Right cardiac atrium (tissue), 5 donors: ENCODE data around the gene MEGF9. TPM values are rescaled to one million over a fixed set of nuclear protein-coding genes. Genes with fewer than 3 reads are reported as not detected.
A peak's percentile ranks its signal among the peaks of the same experiment; 100 is the strongest.
"Not testable (repeated sequence)": the region's sequence is repeated elsewhere in the genome, so short reads cannot be mapped to it uniquely, and the experiment has no call there.

Source experiments
- ATAC-seq, 2 donors: fragments of 200-7000 bp; cut with Tn5 transposase; one replicate each; pipeline versions ENCODE4 v1.8.0 to v1.9.1; 2020; ENCODE audit warnings: moderate library complexity in 2 of 2, mild to moderate bottlenecking in 1 of 2
- DNase-seq, 3 donors: peaks; one replicate each; pipeline ENCODE4 v3.0.0-alpha.2; 2020
- H3K27ac ChIP-seq: one replicate; pipeline ENCODE4 v1.5.1; 2013; ENCODE audit warnings: mild to moderate bottlenecking, low read length, control low read depth, moderate library complexity
- H3K27me3 ChIP-seq: one replicate; pipeline ENCODE4 v1.6.1; 2013; ENCODE audit not compliant: control insufficient read depth, insufficient read depth
- H3K4me1 ChIP-seq: one replicate; pipeline ENCODE4 v1.6.1; 2013; ENCODE audit warnings: low read length; ENCODE audit not compliant: control insufficient read depth, insufficient read depth
- H3K4me3 ChIP-seq: one replicate; pipeline ENCODE4 v1.5.1; 2013; ENCODE audit warnings: low read length, control low read depth
- H3K9me3 ChIP-seq: one replicate; pipeline ENCODE4 v1.6.1; 2013; ENCODE audit warnings: low read length; ENCODE audit not compliant: control insufficient read depth
- WGBS: extraction: QIAGEN DNeasy Blood & Tissue Kit; methylation state at CpG from one replicate; pipeline ENCODE4 v1.1.7; 2013; 5-methylcytosine and 5-hydroxymethylcytosine counted together
- intact Hi-C, 4 donors: fragments of 100-400 bp; cut with DNase I; formaldehyde crosslinking; loops; one replicate each; pipeline versions ENCODE4 v1.11.0 to v1.14.0; 2022 to 2023
- polyA plus RNA-seq: library from polyadenylated mRNA; stranded (reverse); fragments of 200-250 nt; gene quantifications from one replicate; pipeline ENCODE4 v1.2.3, GENCODE V29; 2013
- total RNA-seq, 4 donors: library from RNA; stranded (reverse); fragmentation: NEBNext Ultra II Directional; extraction: Animal tissue kit (Norgen Biotek cat#: 25700); gene quantifications; one replicate each; pipeline ENCODE4 v1.2.1, GENCODE V29; 2021
- donor health status: healthy with polysubstance abuse.
- donor health status: DM: no; HTN: yes; CAD: no.
- donor health status: DM: no; HTN: no; CAD: no.
- donor health status: DM: no; HTN: yes; CAD: no; lungs with severe emphysema.
- donor health status: DM: yes; HTN: yes; CAD: no.

The MEGF9 gene
- total and polyA plus RNA-seq, 5 donors: 6.2 to 15.1 (median 12.8) TPM

GRCh38 chr9:120636194-120636957, 77.9 kb downstream of the MEGF9 start:
- Histone ChIP-seq H3K27ac (no peak overlapping the region), H3K4me1 (no peaks in the 10 kb centered on the region), H3K27me3 (no peaks in the 10 kb centered on the region), H3K4me3 (no peak overlapping the region), H3K9me3 (no peaks in the 10 kb centered on the region)
- intact Hi-C loops: no loop called here
- DNase-seq (peak in 2 of 3 donors; percentile 30 to 48), ATAC-seq (no peak)
- 98% methylated on average over 25 of the region's 25 CpGs for WGBS

- no peak overlapping the region for H3K4me3 ChIP-seq
- H3K27ac ChIP-seq: no peak overlapping the region
- H3K9me3 ChIP-seq: no peaks in the 10 kb centered on the region
- DNase-seq: no peak
- WGBS: 99% methylated on average over 1 of the region's 1 CpG
- intact Hi-C loops: no loop called here
- H3K27me3 ChIP-seq: no peaks in the 10 kb centered on the region
- ATAC-seq: no peak
- no peaks in the 10 kb centered on the region for H3K4me1 ChIP-seq
Measured at GRCh38 chr9:120635011-120635410, 79.3 kb downstream of the MEGF9 start.

- DNase-seq: no peak
- Histone ChIP-seq H3K4me3 (no peak overlapping the region), H3K4me1 (no peaks in the 10 kb centered on the region), H3K9me3 (no peaks in the 10 kb centered on the region), H3K27me3 (no peaks in the 10 kb centered on the region), H3K27ac (no peak overlapping the region)
- no peak for ATAC-seq
- intact Hi-C loops: no loop called here
Measured at GRCh38 chr9:120630333-120630732, 83.9 kb downstream of the MEGF9 start.

- 94% methylated on average over 3 of the region's 3 CpGs for WGBS
- H3K4me3 ChIP-seq, H3K27me3 ChIP-seq, intact Hi-C loops, ATAC-seq, DNase-seq, H3K27ac ChIP-seq, H3K4me1 ChIP-seq, H3K9me3 ChIP-seq: not testable (repeated sequence)
Measured at GRCh38 chr9:120628925-120629497, 85.3 kb downstream of the MEGF9 start.

- DNase-seq (no peak), ATAC-seq (no peak)
- Histone ChIP-seq H3K27me3 (no peaks in the 10 kb centered on the region), H3K9me3 (no peaks in the 10 kb centered on the region), H3K27ac (no peak overlapping the region), H3K4me1 (peaks cover 3% of the 10 kb centered on the region), H3K4me3 (no peak overlapping the region)
- intact Hi-C loops: no loop called here
- WGBS: 76% methylated on average over 4 of the region's 4 CpGs
Measured at GRCh38 chr9:120628207-120628924, 85.9 kb downstream of the MEGF9 start.

- ATAC-seq: no peak
- DNase-seq: no peak
- no peaks in the 10 kb centered on the region for H3K9me3 ChIP-seq
- peaks cover 3% of the 10 kb centered on the region for H3K4me1 ChIP-seq
- no peaks in the 10 kb centered on the region for H3K27me3 ChIP-seq
- 54% methylated on average over 2 of the region's 2 CpGs for WGBS
- H3K4me3 ChIP-seq: no peak overlapping the region
- no peak overlapping the region for H3K27ac ChIP-seq
- intact Hi-C loops: no loop called here
Measured at GRCh38 chr9:120627073-120627472, 87.2 kb downstream of the MEGF9 start.

- 58% methylated on average over 1 of the region's 1 CpG for WGBS
- H3K27me3 ChIP-seq: no peaks in the 10 kb centered on the region
- intact Hi-C loops: no loop called here
- H3K4me1 ChIP-seq: peaks cover 3% of the 10 kb centered on the region
- no peaks in the 10 kb centered on the region for H3K9me3 ChIP-seq
- no peak overlapping the region for H3K4me3 ChIP-seq
- H3K27ac ChIP-seq: no peak overlapping the region
- DNase-seq (no peak), ATAC-seq (no peak)
Measured at GRCh38 chr9:120626512-120626911, 87.8 kb downstream of the MEGF9 start.

- intact Hi-C loops: no loop called here
- no peaks in the 10 kb centered on the region for H3K9me3 ChIP-seq
- peaks cover 3% of the 10 kb centered on the region for H3K4me1 ChIP-seq
- H3K27me3 ChIP-seq: no peaks in the 10 kb centered on the region
- H3K27ac ChIP-seq: no peak overlapping the region
- DNase-seq (no peak), ATAC-seq (peak in 1 of 2 donors; percentile 61)
- H3K4me3 ChIP-seq: no peak overlapping the region
- 87% methylated on average over 6 of the region's 6 CpGs for WGBS
Measured at GRCh38 chr9:120625222-120625621, 89.0 kb downstream of the MEGF9 start.

- no peaks in the 10 kb centered on the region for H3K9me3 ChIP-seq
- DNase-seq (no peak), ATAC-seq (no peak)
- no peak overlapping the region for H3K27ac ChIP-seq
- H3K4me3 ChIP-seq: no peak overlapping the region
- peaks cover 3% of the 10 kb centered on the region for H3K4me1 ChIP-seq
- intact Hi-C loops: no loop called here
- H3K27me3 ChIP-seq: no peaks in the 10 kb centered on the region
Measured at GRCh38 chr9:120622790-120623189, 91.5 kb downstream of the MEGF9 start.

GRCh38 chr9:120621941-120622340, 92.3 kb downstream of the MEGF9 start:
- ATAC-seq (no peak), DNase-seq (no peak)
- H3K27ac ChIP-seq: no peak overlapping the region
- no peaks in the 10 kb centered on the region for H3K9me3 ChIP-seq
- H3K4me3 ChIP-seq: no peak overlapping the region
- no peaks in the 10 kb centered on the region for H3K27me3 ChIP-seq
- H3K4me1 ChIP-seq: peaks cover 3% of the 10 kb centered on the region
- intact Hi-C loops: no loop called here
- 84% methylated on average over 1 of the region's 1 CpG for WGBS
